ENCODE measurements around the gene PCDHGA7. TPM values are rescaled to one million over a fixed set of nuclear protein-coding genes. Genes with fewer than 3 reads are reported as not detected.
A peak's percentile ranks its signal among the peaks of the same experiment; 100 is the strongest.
"Not testable (repeated sequence)": the region's sequence is repeated elsewhere in the genome, so short reads cannot be mapped to it uniquely, and the experiment has no call there.

Gene PCDHGA7
- total RNA-seq, 4 donors from 2014 or later = 7.6 to 12.2 (median 9.2) TPM

DNA sequence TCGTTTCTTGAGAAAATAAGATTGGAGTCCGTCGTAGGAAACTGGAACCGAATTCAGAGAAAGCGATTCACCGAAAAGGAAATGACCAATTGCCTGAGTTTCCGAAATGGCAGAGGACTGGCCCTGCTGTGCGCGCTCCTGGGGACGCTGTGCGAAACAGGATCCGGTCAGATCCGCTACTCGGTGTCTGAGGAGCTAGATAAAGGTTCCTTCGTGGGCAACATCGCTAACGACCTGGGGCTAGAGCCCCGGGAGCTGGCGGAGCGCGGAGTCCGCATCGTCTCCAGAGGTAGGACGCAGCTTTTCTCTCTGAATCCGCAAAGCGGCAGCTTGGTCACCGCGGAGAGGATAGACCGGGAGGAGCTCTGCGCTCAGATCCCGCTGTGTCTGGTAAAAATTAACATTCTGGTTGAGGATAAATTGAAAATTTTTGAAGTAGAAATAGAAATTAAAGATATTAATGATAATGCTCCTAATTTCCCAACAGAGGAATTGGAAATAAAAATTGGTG is 38.5 kb upstream of the PCDHGA7 start:
- DNase-seq (ENCODE audit: low spot score in 2 of 2) = no peak
- TF ChIP-seq POLR2A (IDR thresholded peaks at IDR 0.05) (no peak), EP300 (IDR thresholded peaks at IDR 0.05) (no peak)
- TF ChIP-seq, protein P1, sequence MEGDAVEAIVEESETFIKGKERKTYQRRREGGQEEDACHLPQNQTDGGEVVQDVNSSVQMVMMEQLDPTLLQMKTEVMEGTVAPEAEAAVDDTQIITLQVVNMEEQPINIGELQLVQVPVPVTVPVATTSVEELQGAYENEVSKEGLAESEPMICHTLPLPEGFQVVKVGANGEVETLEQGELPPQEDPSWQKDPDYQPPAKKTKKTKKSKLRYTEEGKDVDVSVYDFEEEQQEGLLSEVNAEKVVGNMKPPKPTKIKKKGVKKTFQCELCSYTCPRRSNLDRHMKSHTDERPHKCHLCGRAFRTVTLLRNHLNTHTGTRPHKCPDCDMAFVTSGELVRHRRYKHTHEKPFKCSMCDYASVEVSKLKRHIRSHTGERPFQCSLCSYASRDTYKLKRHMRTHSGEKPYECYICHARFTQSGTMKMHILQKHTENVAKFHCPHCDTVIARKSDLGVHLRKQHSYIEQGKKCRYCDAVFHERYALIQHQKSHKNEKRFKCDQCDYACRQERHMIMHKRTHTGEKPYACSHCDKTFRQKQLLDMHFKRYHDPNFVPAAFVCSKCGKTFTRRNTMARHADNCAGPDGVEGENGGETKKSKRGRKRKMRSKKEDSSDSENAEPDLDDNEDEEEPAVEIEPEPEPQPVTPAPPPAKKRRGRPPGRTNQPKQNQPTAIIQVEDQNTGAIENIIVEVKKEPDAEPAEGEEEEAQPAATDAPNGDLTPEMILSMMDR (IDR thresholded peaks at IDR 0.05) = no peak
- Histone ChIP-seq H3K27ac (no peak overlapping the region), H3K4me1 (no peaks in the 10 kb centered on the region), H3K4me3 (peak overlapping the region in 2 of 4 donors; percentile 9 to 29), H3K9me3 (peaks cover 4 to 100% (median 45%) of the 10 kb centered on the region in 4 donors), H3K27me3 (no peaks in the 10 kb centered on the region), H3K36me3 (peaks cover 0 to 12% (median 0%) of the 10 kb centered on the region in 3 donors)
- 28% methylated on average over 31 of the region's 31 CpGs for WGBS, 2 donors

DNA sequence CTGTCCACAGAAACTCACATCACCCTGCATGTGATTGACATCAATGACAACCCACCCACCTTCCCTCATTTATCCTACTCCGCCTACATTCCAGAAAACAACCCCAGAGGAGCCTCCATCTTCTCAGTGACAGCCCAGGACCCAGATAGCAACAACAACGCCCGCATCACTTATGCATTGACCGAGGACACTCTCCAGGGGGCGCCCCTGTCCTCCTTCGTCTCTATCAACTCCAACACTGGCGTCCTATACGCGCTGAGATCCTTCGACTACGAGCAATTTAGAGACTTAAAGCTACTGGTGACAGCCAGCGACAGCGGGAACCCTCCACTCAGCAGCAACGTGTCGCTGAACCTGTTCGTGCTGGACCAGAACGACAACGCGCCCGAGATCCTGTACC is 37.2 kb upstream of the PCDHGA7 start:
- peaks cover 4 to 100% (median 45%) of the 10 kb centered on the region in 4 donors for H3K9me3 ChIP-seq
- no peak overlapping the region for H3K4me3 ChIP-seq

DNA sequence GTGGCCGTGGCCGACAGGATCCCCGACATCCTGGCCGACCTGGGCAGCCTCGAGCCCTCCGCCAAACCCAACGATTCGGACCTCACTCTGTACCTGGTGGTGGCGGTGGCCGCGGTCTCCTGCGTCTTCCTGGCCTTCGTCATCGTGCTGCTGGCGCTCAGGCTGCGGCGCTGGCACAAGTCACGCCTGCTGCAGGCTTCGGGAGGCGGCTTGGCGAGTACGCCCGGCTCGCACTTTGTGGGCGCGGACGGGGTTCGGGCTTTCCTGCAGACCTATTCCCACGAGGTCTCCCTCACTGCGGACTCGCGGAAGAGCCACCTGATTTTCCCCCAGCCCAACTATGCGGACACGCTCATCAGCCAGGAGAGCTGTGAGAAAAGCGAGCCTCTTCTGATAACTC is 36.5 kb upstream of the PCDHGA7 start:
- not testable (repeated sequence) for DNase-seq (ENCODE audit: low spot score in 2 of 2); H3K27ac ChIP-seq; H3K27me3 ChIP-seq; H3K4me1 ChIP-seq; H3K4me3 ChIP-seq
- 53 to 68% methylated on average over 24 to 26 of the region's 35 CpGs for WGBS, 2 donors
- H3K36me3 ChIP-seq = peaks cover 0 to 23% (median 0%) of the 10 kb centered on the region in 3 donors
- H3K9me3 ChIP-seq = peaks cover 4 to 100% (median 47%) of the 10 kb centered on the region in 4 donors

More for the DNA sequence above, 37.2 kb upstream of the PCDHGA7 start:
- 49% methylated on average over 11 to 13 of the region's 20 CpGs for WGBS, 2 donors
- DNase-seq (ENCODE audit: low spot score in 2 of 2) = no peak
- Histone ChIP-seq H3K27me3 (no peaks in the 10 kb centered on the region), H3K4me1 (no peaks in the 10 kb centered on the region), H3K36me3 (peaks cover 0 to 20% (median 0%) of the 10 kb centered on the region in 3 donors), H3K27ac (no peak overlapping the region)
- TF ChIP-seq, protein P1 (IDR thresholded peaks at IDR 0.05) = no peak
- TF ChIP-seq POLR2A (IDR thresholded peaks at IDR 0.05) (no peak), EP300 (IDR thresholded peaks at IDR 0.05) (no peak)

DNA sequence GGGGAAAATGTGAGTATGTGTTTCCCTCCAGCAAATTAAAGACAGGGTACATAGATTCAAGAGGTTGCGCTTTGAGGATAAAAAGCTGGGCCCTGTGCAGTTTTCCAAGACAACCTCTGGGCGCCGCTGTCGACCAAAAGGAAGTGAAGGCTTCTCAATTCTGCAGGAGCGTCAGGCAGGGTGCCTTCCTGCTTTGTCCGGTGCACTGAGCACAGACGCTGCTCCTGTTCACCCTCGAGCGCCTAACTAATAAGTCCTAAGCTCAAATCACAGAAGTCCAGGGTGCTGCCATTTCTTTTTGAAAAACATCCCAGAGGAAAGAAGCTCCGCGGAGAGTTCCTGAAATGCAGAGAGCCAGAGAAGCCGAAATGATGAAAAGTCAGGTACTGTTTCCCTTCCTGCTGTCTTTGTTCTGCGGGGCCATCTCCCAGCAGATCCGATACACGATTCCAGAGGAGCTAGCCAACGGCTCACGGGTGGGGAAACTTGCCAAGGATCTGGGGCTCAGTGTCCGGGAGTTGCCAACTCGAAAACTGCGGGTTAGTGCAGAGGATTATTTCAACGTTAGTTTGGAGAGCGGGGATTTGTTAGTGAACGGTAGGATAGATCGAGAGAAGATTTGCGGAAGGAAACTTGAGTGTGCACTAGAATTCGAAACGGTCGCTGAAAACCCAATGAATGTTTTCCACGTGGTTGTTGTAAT is 32.5 kb upstream of the PCDHGA7 start, which contains the start of gene PCDHGB1:
Gene PCDHGB1 (plus strand): TSS at position 183 of the 703 bp plus-strand sequence. CDS start 162 bp downstream, at position 345.
- no peak for DNase-seq (ENCODE audit: low spot score in 2 of 2)
- no peaks in the 10 kb centered on the region for H3K4me1 ChIP-seq
- no peak within 1 kb of the TSS for H3K27ac ChIP-seq
- WGBS, 2 donors = 28 to 36% methylated on average over 29 of the region's 29 CpGs
- peaks cover 4 to 99% (median 43%) of the 10 kb centered on the region in 4 donors for H3K9me3 ChIP-seq
- TF ChIP-seq, protein P1 (IDR thresholded peaks at IDR 0.05) = peak in 2 of 5 experiments; percentile 8 to 10
- no peak for TF ChIP-seq EP300 (IDR thresholded peaks at IDR 0.05)
- H3K4me3 ChIP-seq = peak within 1 kb of the TSS in 1 of 4 donors; percentile 2
- H3K36me3 ChIP-seq = peaks cover 0 to 28% (median 0%) of the 10 kb centered on the region in 3 donors
- H3K27me3 ChIP-seq = no peaks in the 10 kb centered on the region

DNA sequence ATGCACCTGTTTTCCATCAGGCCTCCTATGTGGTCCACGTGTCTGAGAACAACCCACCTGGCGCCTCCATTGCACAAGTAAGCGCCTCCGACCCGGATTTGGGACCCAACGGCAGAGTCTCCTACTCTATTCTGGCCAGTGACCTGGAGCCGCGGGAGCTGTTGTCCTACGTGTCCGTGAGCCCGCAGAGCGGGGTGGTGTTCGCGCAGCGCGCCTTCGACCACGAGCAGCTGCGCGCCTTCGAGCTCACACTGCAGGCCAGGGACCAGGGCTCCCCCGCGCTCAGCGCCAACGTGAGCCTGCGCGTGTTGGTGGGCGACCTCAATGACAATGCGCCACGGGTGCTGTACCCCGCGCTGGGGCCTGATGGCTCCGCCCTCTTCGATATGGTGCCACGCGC is 31.0 kb upstream of the PCDHGA7 start:
- Histone ChIP-seq H3K9me3 (peaks cover 0 to 99% (median 44%) of the 10 kb centered on the region in 4 donors), H3K36me3 (peaks cover 0 to 36% (median 0%) of the 10 kb centered on the region in 3 donors), H3K4me1 (no peaks in the 10 kb centered on the region), H3K27me3 (no peaks in the 10 kb centered on the region), H3K4me3 (no peak overlapping the region), H3K27ac (no peak overlapping the region)
- TF ChIP-seq, protein P1 (IDR thresholded peaks at IDR 0.05) = no peak
- TF ChIP-seq POLR2A (IDR thresholded peaks at IDR 0.05) (no peak), EP300 (IDR thresholded peaks at IDR 0.05) (no peak)
- DNase-seq (ENCODE audit: low spot score in 2 of 2) = no peak
- 44 to 49% methylated on average over 6 to 8 of the region's 36 CpGs for WGBS, 2 donors

Data from tibial nerve (tissue), 4 donors.